GM18508 (cell line): ENCODE results near the gene PRX.
"Not testable (repeated sequence)": the region's sequence is repeated elsewhere in the genome, so short reads cannot be mapped to it uniquely, and the experiment has no call there.

Experiments
- ATAC-seq: cut with Tn5 transposase; IDR thresholded peaks from one replicate; pipeline ENCODE4 v1.9.1; 2021; ENCODE audit warnings: moderate number of reproducible peaks; ENCODE audit not compliant: insufficient read depth, unreplicated experiment

Gene PRX

GRCh38 chr19:40370253-40370652 lies 42.9 kb downstream of the PRX start:
- not testable (repeated sequence) for ATAC-seq

GRCh38 chr19:40369797-40370196 lies 43.4 kb downstream of the PRX start:
- no peak for ATAC-seq

- no peak for ATAC-seq
Observed at GRCh38 chr19:40367577-40368434, 45.4 kb downstream of the PRX start.

GRCh38 chr19:40366697-40367561 lies 46.2 kb downstream of the PRX start:
- no peak for ATAC-seq

- no peak for ATAC-seq
Observed at GRCh38 chr19:40365613-40366401, 47.4 kb downstream of the PRX start.

- no peak for ATAC-seq
Observed at GRCh38 chr19:40365010-40365409, 48.2 kb downstream of the PRX start.

GRCh38 chr19:40363069-40363468 lies 50.1 kb downstream of the PRX start:
- ATAC-seq: no peak

- ATAC-seq: no peak
Observed at GRCh38 chr19:40362160-40362559, 51.0 kb downstream of the PRX start.

- no peak for ATAC-seq
Observed at GRCh38 chr19:40360708-40361241, 52.4 kb downstream of the PRX start.

GRCh38 chr19:40360020-40360707 lies 53.0 kb downstream of the PRX start:
- ATAC-seq: no peak

- no peak for ATAC-seq
Observed at GRCh38 chr19:40358773-40359172, 54.4 kb downstream of the PRX start.

- ATAC-seq: no peak
Observed at GRCh38 chr19:40357640-40358039, 55.5 kb downstream of the PRX start.

- ATAC-seq: no peak
Observed at GRCh38 chr19:40356681-40357595, 56.2 kb downstream of the PRX start.

- no peak for ATAC-seq
Observed at GRCh38 chr19:40355975-40356680, 57.0 kb downstream of the PRX start.

- no peak for ATAC-seq
Observed at GRCh38 chr19:40348961-40349507, 64.1 kb downstream of the PRX start.

GRCh38 chr19:40348125-40348913 lies 64.9 kb downstream of the PRX start, which contains the start of the genes C19orf47 and PLD3:
Gene C19orf47, minus strand, starts transcription at chr19:40348397. Its CDS starts 6,540 bp downstream, at chr19:40341857.
Gene PLD3, plus strand, starts transcription at chr19:40348695. Its CDS starts 17,789 bp downstream, at chr19:40366484.
- ATAC-seq: peak; percentile 79

GRCh38 chr19:40344422-40344821 lies 68.8 kb downstream of the PRX start:
- no peak for ATAC-seq
